Prostate gland (tissue), 2 donors: ENCODE measurements around the gene PDXP.
"Not testable (repeated sequence)": the region's sequence is repeated elsewhere in the genome, so short reads cannot be mapped to it uniquely, and the experiment has no call there.

Source experiments
- POLR2A ChIP-seq: fragments of 450-650 bp; IDR thresholded peaks from one replicate; pipeline ENCODE4 v1.6.1; 2016; ENCODE audit warnings: antibody characterized with exemption, mild to moderate bottlenecking
- POLR2AphosphoS5 ChIP-seq: sonication (generic); formaldehyde crosslinking; IDR thresholded peaks from one replicate; pipeline ENCODE4 v1.6.1; 2017; ENCODE audit warnings: antibody characterized with exemption
- TF ChIP-seq, protein P1 (sequence below), 4 experiments: fragments of 200-600 bp in 2 of 4; fragments of 450-650 bp in 2 of 4; sonication (generic) in 2 of 4; IDR thresholded peaks; 1 replicate in 3 of 4; 2 replicates in 1 of 4; pipeline ENCODE4 v1.5.1; 2016 to 2019; ENCODE audit warnings: antibody characterized with exemption in 4 of 4, mild to moderate bottlenecking in 2 of 4, moderate library complexity in 2 of 4

GRCh38 chr22:37694131-37694530, 35.6 kb downstream of the PDXP start:
- TF ChIP-seq, protein P1, sequence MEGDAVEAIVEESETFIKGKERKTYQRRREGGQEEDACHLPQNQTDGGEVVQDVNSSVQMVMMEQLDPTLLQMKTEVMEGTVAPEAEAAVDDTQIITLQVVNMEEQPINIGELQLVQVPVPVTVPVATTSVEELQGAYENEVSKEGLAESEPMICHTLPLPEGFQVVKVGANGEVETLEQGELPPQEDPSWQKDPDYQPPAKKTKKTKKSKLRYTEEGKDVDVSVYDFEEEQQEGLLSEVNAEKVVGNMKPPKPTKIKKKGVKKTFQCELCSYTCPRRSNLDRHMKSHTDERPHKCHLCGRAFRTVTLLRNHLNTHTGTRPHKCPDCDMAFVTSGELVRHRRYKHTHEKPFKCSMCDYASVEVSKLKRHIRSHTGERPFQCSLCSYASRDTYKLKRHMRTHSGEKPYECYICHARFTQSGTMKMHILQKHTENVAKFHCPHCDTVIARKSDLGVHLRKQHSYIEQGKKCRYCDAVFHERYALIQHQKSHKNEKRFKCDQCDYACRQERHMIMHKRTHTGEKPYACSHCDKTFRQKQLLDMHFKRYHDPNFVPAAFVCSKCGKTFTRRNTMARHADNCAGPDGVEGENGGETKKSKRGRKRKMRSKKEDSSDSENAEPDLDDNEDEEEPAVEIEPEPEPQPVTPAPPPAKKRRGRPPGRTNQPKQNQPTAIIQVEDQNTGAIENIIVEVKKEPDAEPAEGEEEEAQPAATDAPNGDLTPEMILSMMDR (IDR thresholded peaks at IDR 0.05) = not testable (repeated sequence)
- TF ChIP-seq POLR2AphosphoS5, POLR2A: not testable (repeated sequence)
